ENCODE results near the gene HOXB6. TPM values are rescaled to one million over a fixed set of nuclear protein-coding genes. Genes with fewer than 3 reads are reported as not detected.

The HOXB6 gene
- total RNA-seq, 1 experiment from 2014 or later: 64.8 TPM

GRCh38 chr17:48629411-48629759, 24.6 kb upstream of the HOXB6 start:
- no TSS peak for BruUV-seq (replicated peaks)
- peaks cover 14 to 22% of the 10 kb centered on the region in 2 experiments for H3K4me1 ChIP-seq (ENCODE audit: control insufficient read depth in 1 of 2, insufficient read depth in 2 of 2, low read length in 2 of 2)
- H3K9ac ChIP-seq (ENCODE audit: low read length): no peak overlapping the region
- ATAC-seq (no peak), DNase-seq (ENCODE audit: low read depth, low spot score) (no peak)
- peaks cover 0 to under 1% of the 10 kb centered on the region in 2 experiments; a peak in 2 of 4 replicates for H3K36me3 ChIP-seq (ENCODE audit: control insufficient read depth in 1 of 2, insufficient read depth in 2 of 2, low read length in 2 of 2)
- no peak overlapping the region for H2AFZ ChIP-seq (ENCODE audit: low read depth, low read length, poor library complexity, severe bottlenecking)
- H3K4me3 ChIP-seq (replicated peaks in 1 of 2; ENCODE audit: low read depth in 1 of 2, low read length in 2 of 2): no peak overlapping the region
- peaks cover 14% of the 10 kb centered on the region for H3K79me2 ChIP-seq (ENCODE audit: insufficient read depth, low read length)
- intact Hi-C loops (cut with micrococcal nuclease): no loop called here
- ChIA-PET CTCF (interaction anchor here (1.0 to 1.1 kb wide), 3 partner anchors 10 to 498 kb away, joined by 3 to 5 read pairs (median 4); no protein-coding TSS in a partner anchor), POLR2A (interaction anchor here (1.4 kb wide), 1 partner anchor 11 kb away, joined by 3 read pairs; no protein-coding TSS in a partner anchor), RAD21 (ENCODE audit: low non-redundant PET in 1 of 2, low total read pairs in 2 of 2, uncharacterized antibody in 2 of 2, unreplicated experiment in 2 of 2) (no interaction called here)
- H3K27me3 ChIP-seq (ENCODE audit: insufficient read depth, low read length): no peaks in the 10 kb centered on the region
- H3K27ac ChIP-seq (ENCODE audit: low read depth, low read length): no peak overlapping the region
- H3K4me2 ChIP-seq (ENCODE audit: low read length): no peak overlapping the region
- H3K9me3 ChIP-seq (ENCODE audit: control insufficient read depth in 1 of 2, insufficient read depth in 1 of 2, low read depth in 1 of 2, low read length in 2 of 2): no peaks in the 10 kb centered on the region
- TF ChIP-seq EZH2 (IDR thresholded peaks at IDR 0.05) (no peak), POLR2AphosphoS5 (IDR thresholded peaks at IDR 0.05; ENCODE audit: low read depth, low read length) (0 out of 2 replicates have a peak, but pooled peaks have one; percentile 10)
- H3K9me2 ChIP-seq (ENCODE audit: insufficient read depth): no peaks in the 10 kb centered on the region
- H4K20me1 ChIP-seq (ENCODE audit: insufficient read depth): no peaks in the 10 kb centered on the region

- ChIA-PET RAD21 (ENCODE audit: low non-redundant PET in 1 of 2, low total read pairs in 2 of 2, uncharacterized antibody in 2 of 2, unreplicated experiment in 2 of 2) (no interaction called here), POLR2A (interaction anchor here (1.4 kb wide), 1 partner anchor 11 kb away, joined by 3 read pairs; no protein-coding TSS in a partner anchor), CTCF (interaction anchor here (1.0 to 1.4 kb wide), 4 partner anchors 10 to 497 kb away, joined by 3 to 5 read pairs (median 4); no protein-coding TSS in a partner anchor)
- intact Hi-C loops (cut with micrococcal nuclease): no loop called here
- Histone ChIP-seq H4K20me1 (ENCODE audit: insufficient read depth) (no peaks in the 10 kb centered on the region), H2AFZ (ENCODE audit: low read depth, low read length, poor library complexity, severe bottlenecking) (no peak overlapping the region), H3K9me2 (ENCODE audit: insufficient read depth) (no peaks in the 10 kb centered on the region), H3K27me3 (ENCODE audit: insufficient read depth, low read length) (no peaks in the 10 kb centered on the region), H3K4me1 (ENCODE audit: control insufficient read depth in 1 of 2, insufficient read depth in 2 of 2, low read length in 2 of 2) (peaks cover 15 to 27% of the 10 kb centered on the region in 2 experiments), H3K36me3 (ENCODE audit: control insufficient read depth in 1 of 2, insufficient read depth in 2 of 2, low read length in 2 of 2) (no peaks in the 10 kb centered on the region; a peak in 1 of 4 replicates), H3K79me2 (ENCODE audit: insufficient read depth, low read length) (peaks cover 20% of the 10 kb centered on the region), H3K9me3 (ENCODE audit: control insufficient read depth in 1 of 2, insufficient read depth in 1 of 2, low read depth in 1 of 2, low read length in 2 of 2) (no peaks in the 10 kb centered on the region), H3K4me3 (replicated peaks in 1 of 2; ENCODE audit: low read depth in 1 of 2, low read length in 2 of 2) (no peak overlapping the region), H3K9ac (ENCODE audit: low read length) (no peak overlapping the region), H3K4me2 (ENCODE audit: low read length) (no peak overlapping the region), H3K27ac (ENCODE audit: low read depth, low read length) (no peak overlapping the region)
- no TSS peak for BruUV-seq (replicated peaks)
- ATAC-seq: no peak
- DNase-seq (ENCODE audit: low read depth, low spot score): no peak
- no peak for TF ChIP-seq CBX3 (IDR thresholded peaks at IDR 0.05; ENCODE audit: low read depth)
- TF ChIP-seq SRF (IDR thresholded peaks at IDR 0.05; ENCODE audit: low read depth): no peak
- no peak for TF ChIP-seq POLR2A (IDR thresholded peaks at IDR 0.05; ENCODE audit: borderline replicate concordance, extremely low read depth, insufficient read depth, insufficient read length)
- no peak for TF ChIP-seq ATF3 (IDR thresholded peaks at IDR 0.05)
- no peak for TF ChIP-seq EGR1 (IDR thresholded peaks at IDR 0.05; ENCODE audit: low read depth)
- TF ChIP-seq SP1 (IDR thresholded peaks at IDR 0.05; ENCODE audit: low read depth): no peak
- TF ChIP-seq TCF7L2 (IDR thresholded peaks at IDR 0.05; ENCODE audit: borderline replicate concordance, extremely low read depth, insufficient read depth, insufficient read length): no peak
- no peak for TF ChIP-seq ZNF274 (IDR thresholded peaks at IDR 0.05; ENCODE audit: low read depth, low read length)
- no peak for TF ChIP-seq REST (IDR thresholded peaks at IDR 0.05; ENCODE audit: low read depth)
- no peak for TF ChIP-seq CEBPB (IDR thresholded peaks at IDR 0.05; ENCODE audit: low read depth)
- TF ChIP-seq SIN3A (IDR thresholded peaks at IDR 0.05; ENCODE audit: low read depth): no peak
- TF ChIP-seq MAX (IDR thresholded peaks at IDR 0.05): no peak
Measured at GRCh38 chr17:48628649-48629410, 24.0 kb upstream of the HOXB6 start.
